Esophagus squamous epithelium (tissue), 4 donors: Measurements from ENCODE around the gene FBXL17.

ENCODE experiments used
- CTCF ChIP-seq, 6 experiments: fragments of 450-650 bp in 4 of 6; fragments of 200-600 bp in 2 of 6; sonication (generic) in 2 of 6; IDR thresholded peaks; one replicate each; pipeline ENCODE4 v1.5.1; 2016 to 2019; ENCODE audit warnings: antibody characterized with exemption in 6 of 6, mild to moderate bottlenecking in 4 of 6, moderate library complexity in 4 of 6
- POLR2A ChIP-seq, 4 donors: fragments of 450-650 bp; IDR thresholded peaks; one replicate each; pipeline ENCODE4 v1.6.1; 2017; ENCODE audit warnings: antibody characterized with exemption in 4 of 4, mild to moderate bottlenecking in 4 of 4, moderate library complexity in 3 of 4

- TF ChIP-seq CTCF (IDR thresholded peaks at IDR 0.05) (no peak), POLR2A (IDR thresholded peaks at IDR 0.05) (no peak)
Observed at GRCh38 chr5:107884871-107885270, 497.0 kb downstream of the FBXL17 start.
